Ishikawa (cell line): ENCODE results near the gene DAP.

Source experiments
- CEBPB ChIP-seq: IDR thresholded peaks from 2 replicates; pipeline ENCODE4 v1.6.1; 2012
- CREB1 ChIP-seq: IDR thresholded peaks from 2 replicates; pipeline ENCODE4 v1.6.1; 2012; ENCODE audit warnings: low read depth
- EGR1 ChIP-seq: IDR thresholded peaks from 2 replicates; pipeline ENCODE4 v1.6.1; 2012
- EP300 ChIP-seq: IDR thresholded peaks from 2 replicates; pipeline ENCODE4 v1.6.1; 2012; ENCODE audit warnings: borderline replicate concordance
- FOXM1 ChIP-seq: IDR thresholded peaks from 2 replicates; pipeline ENCODE4 v1.6.1; 2012; ENCODE audit warnings: low read depth, borderline replicate concordance
- RAD21 ChIP-seq: IDR thresholded peaks from 2 replicates; pipeline ENCODE4 v1.6.1; 2012; ENCODE audit warnings: low read depth
- TAF1 ChIP-seq: IDR thresholded peaks from 2 replicates; pipeline ENCODE4 v1.6.1; 2012; ENCODE audit warnings: low read depth, mild to moderate bottlenecking
- TCF12 ChIP-seq: IDR thresholded peaks from 2 replicates; pipeline ENCODE4 v1.6.1; 2012; ENCODE audit warnings: low read depth
- TEAD4 ChIP-seq: IDR thresholded peaks from 2 replicates; pipeline ENCODE4 v1.6.1; 2012
- USF1 ChIP-seq: IDR thresholded peaks from 2 replicates; pipeline ENCODE4 v1.6.1; 2012
- YY1 ChIP-seq: IDR thresholded peaks from 2 replicates; pipeline ENCODE4 v1.6.1; 2012; ENCODE audit warnings: low read depth
- ZBTB7A ChIP-seq: IDR thresholded peaks from 2 replicates; pipeline ENCODE4 v1.6.1; 2012; ENCODE audit warnings: low read depth
- TF ChIP-seq, protein P1 (sequence below): IDR thresholded peaks from 2 replicates; pipeline ENCODE4 v1.6.1; 2012; ENCODE audit warnings: low read depth, mild to moderate bottlenecking
- TF ChIP-seq, protein P2 (sequence below): IDR thresholded peaks from 2 replicates; pipeline ENCODE4 v1.6.1; 2012

DNA sequence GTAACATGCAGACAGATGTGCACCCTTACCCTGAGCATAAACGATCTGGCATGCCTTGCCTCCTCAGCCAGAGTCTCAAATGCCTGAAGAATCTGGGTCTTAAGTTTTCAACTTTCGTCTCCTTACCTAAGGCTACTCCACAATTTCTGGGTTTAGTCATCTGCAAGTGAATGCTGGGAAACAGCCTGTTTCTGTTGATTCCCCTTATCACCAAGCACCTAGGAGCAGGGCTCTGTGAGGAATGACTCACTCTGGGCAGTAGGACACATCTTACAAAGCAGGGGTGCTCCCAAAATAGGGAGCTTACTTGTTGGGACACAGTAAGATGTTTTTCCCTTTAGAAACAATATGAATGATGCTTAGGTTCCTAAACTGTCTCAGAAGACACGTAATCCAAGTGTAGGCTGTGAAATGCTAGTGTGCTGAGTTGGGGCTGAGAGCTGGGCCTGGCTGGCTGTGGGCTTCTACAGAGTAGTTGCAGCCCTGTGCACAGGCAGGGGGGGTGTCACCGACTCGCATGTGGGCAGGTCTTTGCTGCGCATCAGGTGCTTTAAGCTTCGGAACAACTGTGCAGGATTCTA, 58.0 kb downstream of the DAP start:
- TF ChIP-seq EGR1 (no peak), RAD21 (no peak), CREB1 (no peak), YY1 (no peak), EP300 (no peak), CEBPB (no peak), USF1 (no peak), TAF1 (no peak), FOXM1 (no peak), ZBTB7A (no peak), TCF12 (no peak), TEAD4 (no peak)
- TF ChIP-seq, protein P1, sequence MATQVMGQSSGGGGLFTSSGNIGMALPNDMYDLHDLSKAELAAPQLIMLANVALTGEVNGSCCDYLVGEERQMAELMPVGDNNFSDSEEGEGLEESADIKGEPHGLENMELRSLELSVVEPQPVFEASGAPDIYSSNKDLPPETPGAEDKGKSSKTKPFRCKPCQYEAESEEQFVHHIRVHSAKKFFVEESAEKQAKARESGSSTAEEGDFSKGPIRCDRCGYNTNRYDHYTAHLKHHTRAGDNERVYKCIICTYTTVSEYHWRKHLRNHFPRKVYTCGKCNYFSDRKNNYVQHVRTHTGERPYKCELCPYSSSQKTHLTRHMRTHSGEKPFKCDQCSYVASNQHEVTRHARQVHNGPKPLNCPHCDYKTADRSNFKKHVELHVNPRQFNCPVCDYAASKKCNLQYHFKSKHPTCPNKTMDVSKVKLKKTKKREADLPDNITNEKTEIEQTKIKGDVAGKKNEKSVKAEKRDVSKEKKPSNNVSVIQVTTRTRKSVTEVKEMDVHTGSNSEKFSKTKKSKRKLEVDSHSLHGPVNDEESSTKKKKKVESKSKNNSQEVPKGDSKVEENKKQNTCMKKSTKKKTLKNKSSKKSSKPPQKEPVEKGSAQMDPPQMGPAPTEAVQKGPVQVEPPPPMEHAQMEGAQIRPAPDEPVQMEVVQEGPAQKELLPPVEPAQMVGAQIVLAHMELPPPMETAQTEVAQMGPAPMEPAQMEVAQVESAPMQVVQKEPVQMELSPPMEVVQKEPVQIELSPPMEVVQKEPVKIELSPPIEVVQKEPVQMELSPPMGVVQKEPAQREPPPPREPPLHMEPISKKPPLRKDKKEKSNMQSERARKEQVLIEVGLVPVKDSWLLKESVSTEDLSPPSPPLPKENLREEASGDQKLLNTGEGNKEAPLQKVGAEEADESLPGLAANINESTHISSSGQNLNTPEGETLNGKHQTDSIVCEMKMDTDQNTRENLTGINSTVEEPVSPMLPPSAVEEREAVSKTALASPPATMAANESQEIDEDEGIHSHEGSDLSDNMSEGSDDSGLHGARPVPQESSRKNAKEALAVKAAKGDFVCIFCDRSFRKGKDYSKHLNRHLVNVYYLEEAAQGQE: no peak
- TF ChIP-seq, protein P2, sequence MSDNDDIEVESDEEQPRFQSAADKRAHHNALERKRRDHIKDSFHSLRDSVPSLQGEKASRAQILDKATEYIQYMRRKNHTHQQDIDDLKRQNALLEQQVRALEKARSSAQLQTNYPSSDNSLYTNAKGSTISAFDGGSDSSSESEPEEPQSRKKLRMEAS: no peak
